ENCODE data around the gene HJV.
A peak's percentile ranks its signal among the peaks of the same experiment; 100 is the strongest.

Gene HJV

DNA sequence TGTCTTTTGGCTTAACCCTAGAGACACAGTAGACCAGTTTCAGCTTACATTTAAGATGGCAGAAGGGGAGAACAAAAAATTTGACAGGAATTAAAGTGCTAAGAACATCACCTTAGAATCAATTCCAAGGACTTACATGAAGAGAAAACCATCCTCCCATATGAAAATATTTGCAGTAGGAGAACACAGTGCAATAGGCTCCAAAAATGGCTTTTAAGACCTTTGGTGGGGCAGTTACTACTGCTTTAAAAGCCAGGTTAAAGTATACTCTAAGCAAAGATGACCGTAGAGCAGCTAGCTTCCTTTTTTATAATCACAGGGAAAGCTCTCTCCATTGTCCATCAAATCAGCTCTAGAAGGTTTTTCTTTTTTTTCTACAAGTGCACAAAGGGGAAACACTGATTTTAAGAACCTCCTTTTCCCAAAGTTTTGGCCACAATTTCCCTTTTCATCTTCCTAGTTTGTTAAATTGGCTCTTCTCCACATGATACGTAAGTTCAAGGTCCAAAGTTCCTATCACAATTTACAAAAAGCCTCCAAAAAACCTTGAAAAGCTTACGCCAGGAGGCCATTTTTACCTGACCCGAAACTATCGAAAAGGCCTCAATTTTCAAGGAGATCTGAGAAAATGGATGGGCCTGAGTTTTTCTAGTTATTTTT, 28.4 kb downstream of the HJV start:
- no peak for DNase-seq (ENCODE audit: low spot score)

DNA sequence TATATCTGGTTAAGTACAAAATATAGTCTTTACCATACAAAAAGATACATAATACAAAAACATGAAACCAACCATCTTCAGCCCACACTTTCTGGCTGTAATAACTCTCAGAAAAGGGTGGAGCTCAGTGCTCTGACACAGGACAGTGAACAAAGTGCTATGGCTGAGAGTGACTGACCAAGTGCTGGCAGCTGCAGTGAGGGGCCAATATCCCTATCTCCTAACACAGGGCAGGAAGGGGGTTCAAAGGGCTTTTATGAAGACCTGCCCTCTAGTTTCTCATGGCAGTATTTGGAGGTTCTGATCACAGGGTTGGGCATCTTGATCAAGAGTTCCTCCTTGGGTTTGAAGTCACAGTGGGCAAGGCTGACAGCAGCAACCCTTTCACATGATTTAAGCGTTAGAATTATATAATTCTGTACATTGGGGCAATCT, 29.0 kb downstream of the HJV start:
- DNase-seq (ENCODE audit: low spot score): no peak

- DNase-seq (ENCODE audit: low spot score): no peak
These were observed 29.7 kb downstream of the HJV start for GRCh38 chr1:145991735-145992412.

DNA sequence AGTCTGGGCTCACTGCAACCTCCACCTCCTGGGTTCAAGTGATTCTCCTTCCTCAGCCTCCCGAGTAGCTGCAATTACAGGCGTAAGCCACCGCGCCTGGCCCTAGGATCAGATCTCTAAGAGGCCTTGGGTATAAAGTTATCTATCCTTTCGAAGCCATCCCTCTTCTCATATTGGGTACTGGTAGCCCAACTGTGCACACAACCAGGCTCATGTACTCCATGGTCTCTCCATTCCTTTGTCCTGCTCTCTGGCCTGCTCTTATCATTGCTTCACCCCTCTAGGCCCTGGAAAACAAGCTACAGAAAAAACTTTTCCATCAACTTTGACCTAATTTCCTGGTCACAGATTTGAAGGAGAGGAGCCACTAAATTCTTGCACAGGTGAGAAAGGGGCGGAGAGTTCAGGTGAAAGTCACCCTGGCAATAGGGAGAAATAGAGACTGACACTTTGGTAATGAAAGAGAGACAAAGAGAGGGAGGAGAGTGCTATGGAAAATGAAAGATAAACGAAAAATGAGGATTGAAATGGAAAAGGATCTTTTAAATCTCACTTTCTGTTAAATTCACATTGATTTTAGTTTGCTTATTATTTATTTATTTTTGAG, 31.2 kb downstream of the HJV start:
- DNase-seq (ENCODE audit: low spot score): no peak

GRCh38 chr1:145988773-145989172, 32.8 kb downstream of the HJV start:
- DNase-seq (ENCODE audit: low spot score): peak; percentile 38

GRCh38 chr1:145987926-145988325, 33.6 kb downstream of the HJV start:
- DNase-seq (ENCODE audit: low spot score): no peak

- DNase-seq (ENCODE audit: low spot score): no peak
These were observed 35.0 kb downstream of the HJV start for GRCh38 chr1:145986551-145986950.

- DNase-seq (ENCODE audit: low spot score): no peak
These were observed 35.8 kb downstream of the HJV start for GRCh38 chr1:145985502-145986439.

DNA sequence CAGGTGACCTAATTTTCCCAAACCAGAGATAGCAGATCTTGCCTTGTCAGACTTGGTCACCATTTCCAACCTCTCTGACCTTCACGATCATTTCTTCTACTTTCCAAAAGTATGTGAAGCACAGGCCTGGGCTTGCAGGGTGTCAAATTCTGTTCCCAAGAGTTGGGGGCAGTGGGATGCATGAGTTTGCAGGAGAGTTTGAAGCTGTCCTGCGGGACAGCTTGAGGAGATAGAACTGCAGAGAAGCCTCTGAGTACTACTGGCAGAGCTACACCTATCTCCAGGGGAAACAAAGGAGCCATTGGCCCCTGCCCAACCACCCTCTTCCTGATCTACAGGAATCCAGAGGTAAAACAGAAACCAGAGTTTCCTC, 36.4 kb downstream of the HJV start:
- DNase-seq (ENCODE audit: low spot score): no peak

- peak; percentile 66 for DNase-seq (ENCODE audit: low spot score)
These were observed 37.3 kb downstream of the HJV start for GRCh38 chr1:145983960-145984830.

GRCh38 chr1:145983206-145983675, 38.3 kb downstream of the HJV start:
- DNase-seq (ENCODE audit: low spot score): no peak

DNA sequence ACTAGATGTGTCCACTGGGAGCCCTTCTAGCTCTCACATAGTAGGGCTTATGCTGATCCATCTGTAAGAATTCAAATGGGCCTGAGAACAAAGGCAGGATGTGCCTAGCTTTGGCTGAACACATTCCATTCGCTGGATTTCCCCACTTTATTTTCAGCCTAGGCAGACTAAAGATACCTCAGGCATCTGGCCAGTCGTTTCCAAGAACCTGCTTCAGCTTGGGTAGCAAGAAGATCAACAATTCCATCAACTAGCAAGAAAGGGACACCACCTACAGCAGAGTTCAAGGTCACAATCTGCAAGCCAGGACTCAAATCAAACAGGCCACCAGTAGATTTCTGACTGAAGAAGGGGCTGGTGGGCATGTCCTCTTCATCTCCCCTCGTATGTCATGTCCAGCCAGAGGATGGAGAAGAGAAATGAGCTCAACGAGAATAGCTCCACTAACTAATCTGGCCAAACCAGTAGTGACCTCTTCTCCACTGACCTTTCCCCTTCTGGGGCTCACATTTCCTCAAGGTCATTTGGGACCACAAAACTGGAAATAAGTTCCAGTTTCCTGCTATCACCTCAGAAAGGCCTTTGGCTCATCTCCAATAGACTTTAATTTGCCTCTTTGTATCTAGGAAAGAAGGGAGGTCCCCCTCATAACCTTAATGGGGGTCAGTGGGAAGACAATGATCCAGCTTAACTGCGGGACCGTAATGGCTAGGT, 39.4 kb downstream of the HJV start:
- no peak for DNase-seq (ENCODE audit: low spot score)

DNA sequence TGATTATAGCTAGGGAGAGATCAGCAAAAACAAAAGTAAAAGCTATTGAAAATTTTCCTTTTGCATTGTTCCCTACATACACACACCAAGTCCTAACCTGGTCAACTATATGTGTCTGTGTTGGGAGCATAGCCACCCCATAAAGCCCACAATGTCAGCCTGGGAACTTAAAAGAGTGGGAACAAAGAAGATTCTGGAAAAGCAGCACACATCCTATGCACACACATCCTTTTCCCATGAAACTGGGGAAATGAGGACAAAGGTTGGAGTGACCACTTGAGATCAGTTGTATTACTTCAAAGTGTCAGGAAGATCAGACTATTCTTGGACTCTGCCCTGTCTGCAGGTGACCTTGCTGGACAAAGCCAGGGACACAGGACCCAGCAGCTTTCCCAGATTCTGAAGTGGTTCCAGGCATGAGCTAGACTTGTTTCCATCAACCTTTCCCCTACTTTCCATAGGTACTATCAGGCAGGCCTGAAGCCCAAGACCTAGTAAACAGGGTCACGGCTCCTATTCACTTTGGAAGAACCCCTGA, 41.0 kb downstream of the HJV start:
- DNase-seq (ENCODE audit: low spot score): no peak

GRCh38 chr1:145979746-145980456, 41.6 kb downstream of the HJV start:
- DNase-seq (ENCODE audit: low spot score): peak; percentile 55

DNA sequence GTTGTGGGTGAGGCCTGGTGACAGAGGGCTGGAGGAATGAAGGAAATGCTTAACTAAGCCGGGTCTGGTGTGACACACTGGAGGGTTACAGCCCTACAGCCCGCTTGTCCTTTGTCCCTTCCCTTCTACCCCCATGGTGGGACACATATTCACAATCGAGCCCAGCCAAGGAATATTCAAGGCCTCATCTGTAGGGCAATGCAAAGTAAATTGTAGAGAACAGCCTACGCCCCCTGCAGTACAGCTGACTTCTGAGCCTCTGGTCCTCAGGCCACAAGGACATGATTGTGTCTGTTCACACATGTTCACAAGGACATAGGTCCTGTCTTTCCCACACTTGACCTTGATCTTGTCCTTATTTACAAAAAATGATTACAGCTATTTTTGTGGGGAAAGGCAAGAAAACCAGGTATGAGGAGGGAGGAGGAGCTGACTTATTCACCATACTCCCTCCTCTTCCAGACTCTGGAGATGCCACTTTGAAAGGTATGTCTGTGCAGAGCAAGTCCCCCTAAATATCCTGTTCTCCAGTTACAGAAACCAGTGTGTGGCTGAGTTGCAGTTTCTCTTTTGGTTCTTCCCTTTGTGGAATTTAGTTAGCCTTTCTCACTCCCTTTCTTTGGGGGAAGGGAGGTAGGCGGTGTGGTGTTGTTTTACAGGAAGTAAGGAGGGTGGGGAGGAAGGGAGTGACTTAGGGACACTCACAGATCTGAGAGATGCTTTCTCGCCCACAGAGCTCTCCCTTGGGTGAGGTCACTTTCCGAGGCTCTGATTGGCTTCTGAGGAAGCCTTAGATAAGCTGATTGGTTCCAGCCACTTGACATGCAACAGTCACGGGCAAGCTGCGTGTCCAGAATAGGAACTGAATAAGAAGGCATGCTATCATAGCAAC, 42.4 kb downstream of the HJV start:
- DNase-seq (ENCODE audit: low spot score): peak; percentile 93

- DNase-seq (ENCODE audit: low spot score): no peak
These were observed 43.1 kb downstream of the HJV start for GRCh38 chr1:145978471-145978853.

DNA sequence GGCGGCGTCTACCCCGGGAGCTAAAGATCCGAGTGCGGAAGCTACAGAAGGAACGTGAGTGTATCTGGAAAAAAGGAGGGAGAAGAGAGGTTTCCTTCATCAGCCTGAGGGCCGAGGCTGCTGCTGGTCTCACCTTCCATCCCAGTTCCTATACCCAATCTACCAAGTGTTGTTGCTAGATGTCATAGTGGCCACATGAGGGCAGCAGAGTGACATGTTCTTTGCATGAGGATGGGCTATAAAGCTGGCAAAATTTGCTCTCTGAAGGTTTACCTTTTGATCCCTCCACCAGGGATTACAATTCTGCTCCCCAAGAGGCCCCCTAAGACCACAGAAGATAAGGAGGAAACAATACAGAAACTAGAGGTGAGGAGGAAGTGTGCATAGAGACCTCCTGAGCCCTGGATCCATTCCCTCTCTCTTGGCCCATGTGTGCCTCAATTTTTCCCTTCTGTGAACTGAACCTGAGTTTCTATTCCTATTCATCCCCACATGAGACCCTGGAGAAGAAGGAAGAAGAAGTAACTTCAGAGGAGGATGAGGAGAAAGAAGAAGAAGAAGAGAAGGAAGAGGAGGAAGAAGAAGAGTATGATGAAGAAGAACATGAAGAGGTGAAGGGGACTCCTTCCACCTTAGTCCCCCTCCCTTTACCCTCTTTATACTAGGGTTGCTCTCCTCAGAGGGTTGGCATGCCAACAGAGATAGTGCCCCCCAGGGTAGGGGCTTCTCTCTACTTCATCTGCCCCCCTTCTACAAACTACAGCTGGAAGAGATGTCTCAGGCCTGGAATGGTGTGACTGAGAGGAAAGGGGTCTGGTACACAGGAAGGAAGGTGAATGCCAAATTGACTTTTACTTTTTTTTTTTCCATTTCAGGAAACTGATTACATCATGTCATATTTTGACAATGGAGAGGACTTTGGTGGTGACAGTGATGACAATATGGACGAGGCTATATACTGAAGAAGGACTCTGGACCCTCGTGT, 43.8 kb downstream of the HJV start:
- DNase-seq (ENCODE audit: low spot score): peak; percentile 87
